ENCODE data around the gene CDKN1A. TPM values are rescaled to one million over a fixed set of nuclear protein-coding genes. Genes with fewer than 3 reads are reported as not detected.

CDKN1A gene
- total and polyA plus RNA-seq, 9 of the 15 experiments (the other 6 are each of a cell fraction or from before 2014, with no cell fraction given): 0.25 to 8.1 (median 5.1) TPM

DNA sequence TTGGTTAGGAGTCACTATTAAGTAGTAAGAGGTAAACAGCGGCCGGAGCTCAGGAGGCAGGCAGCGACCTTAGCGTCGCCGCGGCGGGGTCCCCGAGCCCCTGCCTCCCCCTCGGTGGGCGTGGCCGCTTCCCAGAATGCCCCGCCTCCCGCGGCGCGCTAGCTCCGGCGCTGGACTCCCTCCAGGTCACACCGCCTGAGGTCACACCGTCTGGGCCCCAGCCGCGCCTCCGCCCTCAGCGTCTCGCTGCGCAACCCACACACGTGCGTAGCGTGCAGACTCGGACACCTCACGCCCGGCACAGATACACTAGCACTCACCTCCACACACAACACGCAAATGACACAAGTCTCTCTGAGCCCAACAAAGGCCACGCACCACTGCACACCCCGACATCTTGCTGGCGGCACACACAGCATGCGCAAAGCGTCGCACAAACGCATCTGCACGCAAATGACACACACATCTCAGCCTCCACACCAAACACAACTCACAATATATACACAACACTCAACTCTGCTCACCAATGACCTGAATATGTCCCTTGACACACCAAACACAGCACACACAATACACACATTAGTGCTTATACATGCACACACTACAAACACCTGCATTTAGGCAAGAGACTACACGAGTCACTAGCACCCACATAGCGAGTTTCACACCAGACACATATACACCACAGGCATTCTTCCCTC is 17.6 kb upstream of the CDKN1A start (continued):
- TF ChIP-seq, protein P1, sequence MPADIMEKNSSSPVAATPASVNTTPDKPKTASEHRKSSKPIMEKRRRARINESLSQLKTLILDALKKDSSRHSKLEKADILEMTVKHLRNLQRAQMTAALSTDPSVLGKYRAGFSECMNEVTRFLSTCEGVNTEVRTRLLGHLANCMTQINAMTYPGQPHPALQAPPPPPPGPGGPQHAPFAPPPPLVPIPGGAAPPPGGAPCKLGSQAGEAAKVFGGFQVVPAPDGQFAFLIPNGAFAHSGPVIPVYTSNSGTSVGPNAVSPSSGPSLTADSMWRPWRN (IDR thresholded peaks at IDR 0.05; ENCODE audit: low read depth): peak; percentile 54; the same call in 1 of the 2 replicates
- TF ChIP-seq, protein P2, sequence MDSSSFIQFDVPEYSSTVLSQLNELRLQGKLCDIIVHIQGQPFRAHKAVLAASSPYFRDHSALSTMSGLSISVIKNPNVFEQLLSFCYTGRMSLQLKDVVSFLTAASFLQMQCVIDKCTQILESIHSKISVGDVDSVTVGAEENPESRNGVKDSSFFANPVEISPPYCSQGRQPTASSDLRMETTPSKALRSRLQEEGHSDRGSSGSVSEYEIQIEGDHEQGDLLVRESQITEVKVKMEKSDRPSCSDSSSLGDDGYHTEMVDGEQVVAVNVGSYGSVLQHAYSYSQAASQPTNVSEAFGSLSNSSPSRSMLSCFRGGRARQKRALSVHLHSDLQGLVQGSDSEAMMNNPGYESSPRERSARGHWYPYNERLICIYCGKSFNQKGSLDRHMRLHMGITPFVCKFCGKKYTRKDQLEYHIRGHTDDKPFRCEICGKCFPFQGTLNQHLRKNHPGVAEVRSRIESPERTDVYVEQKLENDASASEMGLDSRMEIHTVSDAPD (CRISPR knock-in tag; IDR thresholded peaks at IDR 0.05): no peak
- TF ChIP-seq ZFP36 (IDR thresholded peaks at IDR 0.05; ENCODE audit: low read depth, low read length, partially characterized antibody): no peak
- TF ChIP-seq, protein P3, sequence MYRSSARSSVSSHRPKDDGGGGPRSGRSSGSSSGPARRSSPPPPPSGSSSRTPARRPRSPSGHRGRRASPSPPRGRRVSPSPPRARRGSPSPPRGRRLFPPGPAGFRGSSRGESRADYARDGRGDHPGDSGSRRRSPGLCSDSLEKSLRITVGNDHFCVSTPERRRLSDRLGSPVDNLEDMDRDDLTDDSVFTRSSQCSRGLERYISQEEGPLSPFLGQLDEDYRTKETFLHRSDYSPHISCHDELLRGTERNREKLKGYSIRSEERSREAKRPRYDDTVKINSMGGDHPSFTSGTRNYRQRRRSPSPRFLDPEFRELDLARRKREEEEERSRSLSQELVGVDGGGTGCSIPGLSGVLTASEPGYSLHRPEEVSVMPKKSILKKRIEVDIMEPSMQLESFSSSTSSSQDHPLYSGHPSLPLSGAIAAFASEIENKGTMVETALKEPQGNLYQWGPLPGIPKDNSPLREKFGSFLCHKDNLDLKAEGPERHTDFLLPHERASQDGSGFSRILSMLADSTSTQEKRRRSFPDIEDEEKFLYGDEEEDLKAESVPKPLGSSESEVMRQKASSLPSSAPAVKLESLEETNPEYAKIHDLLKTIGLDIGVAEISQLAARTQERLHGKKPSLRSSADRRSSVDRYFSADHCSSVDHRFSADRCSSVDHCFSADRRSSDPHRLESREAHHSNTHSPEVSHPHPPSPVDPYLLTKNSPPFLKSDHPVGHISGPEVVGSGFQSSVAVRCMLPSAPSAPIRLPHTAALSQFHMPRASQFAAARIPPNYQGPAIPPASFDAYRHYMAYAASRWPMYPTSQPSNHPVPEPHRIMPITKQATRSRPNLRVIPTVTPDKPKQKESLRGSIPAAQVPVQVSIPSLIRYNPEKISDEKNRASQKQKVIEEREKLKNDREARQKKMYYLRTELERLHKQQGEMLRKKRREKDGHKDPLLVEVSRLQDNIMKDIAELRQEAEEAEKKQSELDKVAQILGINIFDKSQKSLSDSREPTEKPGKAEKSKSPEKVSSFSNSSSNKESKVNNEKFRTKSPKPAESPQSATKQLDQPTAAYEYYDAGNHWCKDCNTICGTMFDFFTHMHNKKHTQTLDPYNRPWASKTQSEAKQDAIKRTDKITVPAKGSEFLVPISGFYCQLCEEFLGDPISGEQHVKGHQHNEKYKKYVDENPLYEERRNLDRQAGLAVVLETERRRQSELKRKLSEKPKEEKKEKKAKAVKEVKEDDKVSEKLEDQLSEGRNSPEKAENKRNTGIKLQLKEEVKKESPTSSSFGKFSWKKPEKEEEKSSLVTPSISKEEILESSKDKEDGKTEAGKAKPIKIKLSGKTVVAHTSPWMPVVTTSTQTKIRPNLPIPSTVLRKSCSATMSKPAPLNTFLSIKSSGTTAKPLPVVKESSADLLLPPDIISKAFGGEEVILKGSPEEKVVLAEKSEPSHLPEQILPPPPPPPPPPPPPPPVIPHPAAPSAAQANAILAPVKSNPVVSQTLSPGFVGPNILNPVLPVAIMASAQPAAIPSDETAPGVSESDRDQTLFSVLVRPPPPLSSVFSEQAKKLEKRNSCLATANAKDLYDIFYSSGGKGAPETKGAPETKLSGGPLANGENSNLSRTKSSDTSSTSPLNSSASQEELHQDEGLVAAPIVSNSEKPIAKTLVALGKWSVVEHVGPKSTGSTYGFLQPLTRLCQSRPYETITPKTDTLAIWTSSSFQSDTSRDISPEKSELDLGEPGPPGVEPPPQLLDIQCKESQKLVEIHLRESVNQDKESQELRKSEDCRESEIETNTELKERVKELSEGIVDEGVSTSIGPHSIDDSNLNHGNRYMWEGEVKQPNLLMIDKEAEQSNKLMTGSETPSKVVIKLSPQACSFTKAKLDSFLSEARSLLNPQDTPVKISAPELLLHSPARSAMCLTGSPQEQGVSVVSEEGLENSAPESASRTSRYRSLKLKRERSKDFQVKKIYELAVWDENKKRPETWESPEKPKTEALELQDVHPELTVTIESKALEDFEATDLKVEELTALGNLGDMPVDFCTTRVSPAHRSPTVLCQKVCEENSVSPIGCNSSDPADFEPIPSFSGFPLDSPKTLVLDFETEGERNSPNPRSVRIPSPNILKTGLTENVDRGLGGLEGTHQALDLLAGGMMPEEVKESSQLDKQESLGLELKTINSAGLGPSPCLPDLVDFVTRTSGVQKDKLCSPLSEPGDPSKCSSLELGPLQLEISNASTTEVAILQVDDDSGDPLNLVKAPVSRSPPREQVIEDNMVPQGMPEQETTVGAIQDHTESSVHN (IDR thresholded peaks at IDR 0.05; ENCODE audit: borderline replicate concordance in 1 of 2, low read depth in 1 of 2): 0 out of 4 replicates have a peak, but pooled peaks of 1 of the 2 experiments have one; percentile 50
- 0 out of 2 replicates have a peak, but pooled peaks have one; percentile 79 for TF ChIP-seq THRAP3 (IDR thresholded peaks at IDR 0.05; ENCODE audit: borderline replicate concordance)
- TF ChIP-seq PHF20 (IDR thresholded peaks at IDR 0.05; ENCODE audit: partially characterized antibody): peak; percentile 50
- peak; percentile 49; the same call in 1 of the 2 replicates for TF ChIP-seq SAFB (IDR thresholded peaks at IDR 0.05; ENCODE audit: borderline replicate concordance, low read depth, low read length)
- TF ChIP-seq, protein P4, sequence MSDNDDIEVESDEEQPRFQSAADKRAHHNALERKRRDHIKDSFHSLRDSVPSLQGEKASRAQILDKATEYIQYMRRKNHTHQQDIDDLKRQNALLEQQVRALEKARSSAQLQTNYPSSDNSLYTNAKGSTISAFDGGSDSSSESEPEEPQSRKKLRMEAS (CRISPR knock-in tag; IDR thresholded peaks at IDR 0.05): peak; percentile 99
- TF ChIP-seq NR4A1 (CRISPR knock-in tag; IDR thresholded peaks at IDR 0.05): peak; percentile 83
- no peak for TF ChIP-seq NR4A1 (tag; IDR thresholded peaks at IDR 0.05)
- peak; percentile 17; the same call in 1 of the 2 replicates for TF ChIP-seq ZC3H8 (IDR thresholded peaks at IDR 0.05)
- TF ChIP-seq KHSRP (IDR thresholded peaks at IDR 0.05): 0 out of 2 replicates have a peak, but pooled peaks have one; percentile 27
- TF ChIP-seq RBBP5 (IDR thresholded peaks at IDR 0.05; ENCODE audit: borderline replicate concordance, insufficient read depth, low read length, poor library complexity, severe bottlenecking): peak; percentile 43
- 0 out of 2 replicates have a peak, but pooled peaks have one; percentile 27 for TF ChIP-seq CBFB (CRISPR knock-in tag; IDR thresholded peaks at IDR 0.05)
- TF ChIP-seq HNRNPUL1 (IDR thresholded peaks at IDR 0.05; ENCODE audit: low read length): no peak
- peak; percentile 68; the same call in 1 of the 2 replicates for TF ChIP-seq RB1 (IDR thresholded peaks at IDR 0.05; ENCODE audit: low read depth)
- TF ChIP-seq ZNF431 (CRISPR knock-in tag; IDR thresholded peaks at IDR 0.05): peak; percentile 75; the same call in 1 of the 2 replicates

Data from K562 (cell line).